Measurements from ENCODE around the gene ALDH3A2. TPM values are rescaled to one million over a fixed set of nuclear protein-coding genes. Genes with fewer than 3 reads are reported as not detected.

ALDH3A2 gene
- total RNA-seq, 3 donors from 2014 or later: 123 to 141 (median 137) TPM

DNA sequence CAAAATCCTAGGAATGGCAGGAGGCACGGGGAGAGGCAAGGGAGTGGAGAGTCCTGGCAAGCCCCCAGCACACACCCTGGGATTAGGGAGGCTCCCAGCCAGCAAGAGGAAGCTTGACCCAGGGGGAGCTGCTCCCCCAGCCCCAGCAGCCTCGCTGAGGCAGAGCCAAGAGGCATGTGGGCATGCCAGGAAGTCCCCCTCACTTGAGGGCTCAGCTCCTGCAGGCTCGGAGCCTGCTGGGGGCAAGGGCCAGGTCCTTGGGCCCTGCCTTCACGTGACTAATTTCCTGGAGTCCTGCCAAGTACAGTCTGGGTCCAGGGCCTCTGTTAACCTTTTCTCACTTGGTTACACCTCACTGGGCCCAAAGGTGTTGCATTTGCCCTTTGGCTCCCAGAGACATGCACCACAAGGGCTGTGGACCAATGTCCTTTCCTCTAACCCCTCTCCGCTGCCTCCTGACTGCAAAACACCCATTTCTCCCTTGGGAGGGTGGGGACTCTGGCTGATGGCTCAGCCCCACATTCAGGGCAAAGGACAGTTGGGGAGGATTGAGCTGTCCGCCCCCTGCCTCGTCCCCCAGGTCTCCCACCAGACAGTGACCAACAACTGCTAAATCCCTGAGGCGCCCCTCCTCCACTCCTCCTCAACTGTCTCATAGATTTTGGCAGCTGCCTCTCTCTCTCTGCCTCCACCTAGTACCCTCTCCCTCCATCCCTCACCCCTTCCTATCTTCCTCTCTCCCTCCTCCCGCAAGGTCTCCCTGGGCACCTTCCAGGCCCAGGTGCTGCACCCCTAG lies 72.3 kb downstream of the ALDH3A2 start:
- DNase-seq (ENCODE audit: low spot score in 2 of 2): no peak
- Histone ChIP-seq H3K27ac (no peak overlapping the region), H3K27me3 (no peaks in the 10 kb centered on the region), H3K4me3 (no peak overlapping the region), H3K9me3 (no peaks in the 10 kb centered on the region), H3K4me1 (peaks cover 0 to 3% of the 10 kb centered on the region in 2 donors), H3K36me3 (no peaks in the 10 kb centered on the region)
- TF ChIP-seq POLR2A (IDR thresholded peaks at IDR 0.05) (no peak), POLR2AphosphoS5 (IDR thresholded peaks at IDR 0.05) (no peak)
- TF ChIP-seq, protein P1, sequence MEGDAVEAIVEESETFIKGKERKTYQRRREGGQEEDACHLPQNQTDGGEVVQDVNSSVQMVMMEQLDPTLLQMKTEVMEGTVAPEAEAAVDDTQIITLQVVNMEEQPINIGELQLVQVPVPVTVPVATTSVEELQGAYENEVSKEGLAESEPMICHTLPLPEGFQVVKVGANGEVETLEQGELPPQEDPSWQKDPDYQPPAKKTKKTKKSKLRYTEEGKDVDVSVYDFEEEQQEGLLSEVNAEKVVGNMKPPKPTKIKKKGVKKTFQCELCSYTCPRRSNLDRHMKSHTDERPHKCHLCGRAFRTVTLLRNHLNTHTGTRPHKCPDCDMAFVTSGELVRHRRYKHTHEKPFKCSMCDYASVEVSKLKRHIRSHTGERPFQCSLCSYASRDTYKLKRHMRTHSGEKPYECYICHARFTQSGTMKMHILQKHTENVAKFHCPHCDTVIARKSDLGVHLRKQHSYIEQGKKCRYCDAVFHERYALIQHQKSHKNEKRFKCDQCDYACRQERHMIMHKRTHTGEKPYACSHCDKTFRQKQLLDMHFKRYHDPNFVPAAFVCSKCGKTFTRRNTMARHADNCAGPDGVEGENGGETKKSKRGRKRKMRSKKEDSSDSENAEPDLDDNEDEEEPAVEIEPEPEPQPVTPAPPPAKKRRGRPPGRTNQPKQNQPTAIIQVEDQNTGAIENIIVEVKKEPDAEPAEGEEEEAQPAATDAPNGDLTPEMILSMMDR (IDR thresholded peaks at IDR 0.05): no peak
- intact Hi-C loops (cut with DNase I; ENCODE audit: low total_unique reads): no loop called here

DNA sequence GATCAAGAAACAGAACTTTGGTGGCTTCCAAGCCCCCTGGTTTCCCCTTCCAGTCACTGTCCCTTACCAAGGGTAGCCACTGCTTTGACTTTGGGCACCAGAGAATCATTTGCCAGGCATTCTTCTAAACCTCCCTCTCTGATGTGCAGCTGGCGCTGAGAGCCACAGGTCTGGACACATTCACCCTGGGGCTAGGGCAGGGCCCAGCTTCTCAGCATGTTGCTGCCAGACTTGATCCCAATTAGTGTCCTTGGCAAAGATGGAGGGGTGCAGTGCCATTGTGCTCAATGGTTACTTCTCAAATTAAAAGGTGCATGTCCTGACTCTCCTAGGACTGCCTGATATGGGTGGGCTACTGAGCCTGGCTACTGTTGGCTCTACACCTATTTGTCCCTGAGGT lies 75.4 kb downstream of the ALDH3A2 start:
- no peaks in the 10 kb centered on the region for H3K36me3 ChIP-seq
- H3K27ac ChIP-seq: peak overlapping the region; percentile 99 to 100
- TF ChIP-seq POLR2A (IDR thresholded peaks at IDR 0.05): no peak
- TF ChIP-seq POLR2AphosphoS5 (IDR thresholded peaks at IDR 0.05): peak in 1 of 3 donors; percentile 31
- TF ChIP-seq, protein P1 (IDR thresholded peaks at IDR 0.05): no peak
- peak overlapping the region in 2 of 3 donors; percentile 36 to 64 for H3K4me3 ChIP-seq
- intact Hi-C loops (cut with DNase I; ENCODE audit: low total_unique reads): no loop called here
- H3K27me3 ChIP-seq: no peaks in the 10 kb centered on the region
- H3K9me3 ChIP-seq: no peaks in the 10 kb centered on the region
- H3K4me1 ChIP-seq: peaks cover 23 to 26% of the 10 kb centered on the region in 2 donors
- peak in 1 of 2 donors; percentile 90 for DNase-seq (ENCODE audit: low spot score in 2 of 2)

DNA sequence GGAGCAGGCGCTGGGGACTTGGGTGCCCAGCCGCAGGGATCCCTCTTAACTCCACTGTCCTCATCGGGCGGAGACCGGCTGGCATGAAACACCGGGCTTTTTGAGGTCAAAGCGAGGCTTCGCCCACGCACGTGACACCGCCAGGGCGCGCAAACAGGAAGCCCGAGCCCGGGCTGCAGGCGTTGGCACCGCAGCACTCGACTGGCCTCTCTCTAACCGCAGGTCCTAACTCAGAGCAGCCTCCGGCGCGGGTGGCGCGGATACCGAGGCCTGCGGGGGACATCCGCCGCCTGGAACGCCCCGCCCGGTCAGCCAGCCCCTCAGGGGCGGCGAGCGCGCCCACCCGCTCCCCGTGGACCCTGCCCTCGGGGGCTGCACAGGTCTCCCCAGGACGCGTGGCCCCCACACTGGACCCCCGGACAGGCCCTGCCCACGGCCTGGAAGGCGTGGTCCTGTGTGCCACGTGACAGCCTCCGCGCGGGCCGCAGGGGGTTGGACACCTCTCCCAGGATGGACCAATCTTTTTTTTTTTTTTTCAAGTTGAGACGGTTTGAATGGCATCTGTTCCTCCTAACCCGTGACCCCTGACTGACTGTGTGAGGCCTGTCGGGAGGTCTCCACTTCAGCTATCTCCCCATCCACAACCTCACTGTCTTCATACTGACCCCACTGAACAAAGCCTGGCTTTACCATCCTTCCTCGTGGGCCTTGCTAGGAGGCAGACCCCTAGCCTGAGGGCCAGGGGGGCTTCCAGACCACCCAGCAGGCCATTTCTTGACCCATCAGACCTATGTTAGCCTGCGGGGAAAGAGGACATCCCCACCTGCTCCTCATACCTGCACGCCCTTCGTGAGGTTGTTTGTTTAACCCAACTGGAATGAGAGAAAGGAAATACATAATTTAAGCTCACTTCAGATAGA lies 76.2 kb downstream of the ALDH3A2 start:
- peak; percentile 78 to 91 for DNase-seq (ENCODE audit: low spot score in 2 of 2)
- TF ChIP-seq, protein P1 (IDR thresholded peaks at IDR 0.05): no peak
- TF ChIP-seq POLR2AphosphoS5 (IDR thresholded peaks at IDR 0.05): no peak
- Histone ChIP-seq H3K4me1 (peaks cover 23 to 28% of the 10 kb centered on the region in 2 donors), H3K27me3 (no peaks in the 10 kb centered on the region), H3K4me3 (peak overlapping the region; percentile 33 to 64 (median 36)), H3K27ac (peak overlapping the region; percentile 99 to 100), H3K36me3 (no peaks in the 10 kb centered on the region), H3K9me3 (no peaks in the 10 kb centered on the region)
- intact Hi-C loops (cut with DNase I; ENCODE audit: low total_unique reads): no loop called here

DNA sequence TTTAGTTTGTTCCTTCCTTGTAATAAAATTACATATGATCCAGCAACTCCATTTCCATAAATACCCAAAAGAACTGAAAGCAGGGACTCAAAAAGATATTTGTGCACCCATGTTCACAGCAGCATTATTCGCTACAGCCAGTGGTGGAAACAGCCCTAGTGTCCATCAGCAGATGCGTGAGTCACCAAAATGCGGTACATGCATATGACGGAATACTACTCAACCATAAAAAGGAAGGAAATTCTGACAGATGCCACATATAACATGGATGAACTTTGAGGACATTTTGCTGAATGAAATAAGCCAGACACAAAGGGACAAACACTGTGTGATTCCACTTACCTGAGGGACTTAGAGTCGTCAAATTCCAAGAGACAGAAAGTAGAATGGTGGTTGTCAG lies 76.9 kb downstream of the ALDH3A2 start:
- Histone ChIP-seq H3K27ac (peak overlapping the region; percentile 99 to 100), H3K9me3 (no peaks in the 10 kb centered on the region), H3K36me3 (no peaks in the 10 kb centered on the region), H3K27me3 (no peaks in the 10 kb centered on the region), H3K4me1 (peaks cover 23 to 28% of the 10 kb centered on the region in 2 donors), H3K4me3 (no peak overlapping the region)
- no peak for DNase-seq (ENCODE audit: low spot score in 2 of 2)
- TF ChIP-seq, protein P1 (IDR thresholded peaks at IDR 0.05): no peak
- TF ChIP-seq POLR2A (IDR thresholded peaks at IDR 0.05) (no peak), POLR2AphosphoS5 (IDR thresholded peaks at IDR 0.05) (no peak)
- intact Hi-C loops (cut with DNase I; ENCODE audit: low total_unique reads): no loop called here
